B cell (primary cell): ENCODE measurements around the gene CPLX3. TPM values are rescaled to one million over a fixed set of nuclear protein-coding genes. Genes with fewer than 3 reads are reported as not detected.

Source experiments
- ATAC-seq: fragments of 200-7000 bp; cut with Tn5 transposase; one replicate; pipeline ENCODE4 v1.10.0; 2021; ENCODE audit warnings: low read depth, mild to moderate bottlenecking, moderate number of reproducible peaks, moderate library complexity
- CTCF ChIA-PET: fragments of 350-600 bp; sonication (Branson Sonifier 250); formaldehyde crosslinking; loops from one replicate; lab custom pipeline; 2021; ENCODE audit warnings: antibody characterized with exemption, inconsistent platforms; lab: Charles Lee
- POLR2A ChIA-PET: fragments of 350-600 bp; sonication (Branson Sonifier 250); formaldehyde crosslinking; loops from one replicate; lab custom pipeline; 2021; ENCODE audit warnings: antibody characterized with exemption; lab: Charles Lee
- DNase-seq: peaks from one replicate; pipeline ENCODE4 v3.0.0; 2013
- H2AFZ ChIP-seq: 2 replicates; pipeline ENCODE4 v1.6.1; 2012; ENCODE audit warnings: mild to moderate bottlenecking, low read depth, low read length; ENCODE audit not compliant: insufficient read depth, poor library complexity, severe bottlenecking
- H3K27ac ChIP-seq, 2 donors: 1 replicate in 1 of 2; 2 replicates in 1 of 2; pipeline ENCODE4 v1.5.1; 2012 to 2013; ENCODE audit warnings: low read length in 2 of 2, mild to moderate bottlenecking in 2 of 2, moderate library complexity in 1 of 2
- H3K27me3 ChIP-seq, 4 experiments: fragments of 200-600 bp in 1 of 4; sonication (generic) in 1 of 4; replicated peaks in 1 of 4; 1 replicate in 2 of 4; 2 replicates in 2 of 4; pipeline versions ENCODE4 v1.6.1 to v1.7.0; 2013 to 2016; ENCODE audit warnings: low read length in 3 of 4, mild to moderate bottlenecking in 2 of 4, mixed read lengths in 1 of 4, moderate library complexity in 1 of 4; ENCODE audit not compliant: insufficient read depth in 4 of 4, control insufficient read depth in 3 of 4; ENCODE audit errors: control extremely low read depth in 1 of 4
- H3K36me3 ChIP-seq, 2 experiments: replicated peaks in 1 of 2; 1 replicate in 1 of 2; 2 replicates in 1 of 2; pipeline versions ENCODE4 v1.6.1 to v1.7.1; 2013; ENCODE audit warnings: low read length in 1 of 2; ENCODE audit not compliant: insufficient read depth in 2 of 2, control insufficient read depth in 1 of 2; ENCODE audit errors: control extremely low read depth in 1 of 2, extremely low read depth in 1 of 2
- H3K4me1 ChIP-seq, 2 donors: fragments of 200-600 bp in 1 of 2; sonication (generic) in 1 of 2; 1 replicate in 1 of 2; 2 replicates in 1 of 2; pipeline versions ENCODE4 v1.5.1 to v1.6.1; 2013 to 2017; ENCODE audit warnings: low read length in 2 of 2; ENCODE audit not compliant: control insufficient read depth in 2 of 2, insufficient read depth in 2 of 2
- H3K4me2 ChIP-seq: replicated peaks from 2 replicates; pipeline ENCODE3; 2012; ENCODE audit warnings: mild to moderate bottlenecking, low read depth, low read length; ENCODE audit not compliant: poor library complexity, severe bottlenecking
- H3K4me3 ChIP-seq, 5 experiments: fragments of 200-600 bp in 1 of 5; sonication (generic) in 1 of 5; 1 replicate in 3 of 5; 2 replicates in 2 of 5; pipeline versions ENCODE4 v1.5.1 to v1.7.0; 2011 to 2016; ENCODE audit warnings: low read length in 4 of 5, mild to moderate bottlenecking in 4 of 5, low read depth in 2 of 5, control low read depth in 1 of 5, moderate library complexity in 1 of 5; ENCODE audit not compliant: insufficient read depth in 1 of 5; ENCODE audit errors: control extremely low read depth in 1 of 5, extremely low read depth in 1 of 5
- H3K79me2 ChIP-seq: fragments of 200-600 bp; sonication (generic); one replicate; pipeline ENCODE4 v1.6.0; 2016; ENCODE audit warnings: low read length; ENCODE audit not compliant: control insufficient read depth, insufficient read depth
- H3K9ac ChIP-seq: fragments of 200-600 bp; sonication (generic); 2 replicates; pipeline ENCODE4 v1.6.1; 2017; ENCODE audit warnings: mild to moderate bottlenecking, low read length, moderate library complexity
- H3K9me3 ChIP-seq, 3 donors: one replicate each; pipeline versions ENCODE4 v1.6.1 to v1.7.1; 2013; ENCODE audit warnings: low read length in 2 of 3; ENCODE audit not compliant: control insufficient read depth in 2 of 3, insufficient read depth in 1 of 3; ENCODE audit errors: control extremely low read depth in 1 of 3
- H4K20me1 ChIP-seq: 2 replicates; pipeline ENCODE4 v1.6.0; 2012; ENCODE audit warnings: mild to moderate bottlenecking, low read length; ENCODE audit not compliant: insufficient read depth, control insufficient read depth, poor library complexity, severe bottlenecking
- H3K27ac Mint-ChIP-seq: one replicate; pipeline ENCODE4 v1.8.0; 2021; ENCODE audit warnings: mixed read lengths
- H3K27me3 Mint-ChIP-seq: one replicate; pipeline ENCODE4 v1.8.0; 2021; ENCODE audit warnings: mixed read lengths
- H3K4me1 Mint-ChIP-seq: one replicate; pipeline ENCODE4 v1.8.0; 2021; ENCODE audit warnings: mixed read lengths
- H3K4me3 Mint-ChIP-seq: one replicate; pipeline ENCODE4 v1.8.0; 2021; ENCODE audit warnings: mixed read lengths
- H3K9me3 Mint-ChIP-seq: one replicate; pipeline ENCODE4 v1.8.0; 2022; ENCODE audit warnings: mixed read lengths; ENCODE audit not compliant: insufficient read depth
- EZH2 ChIP-seq: IDR thresholded peaks from 2 replicates; pipeline ENCODE4 v1.6.1; 2012; ENCODE audit warnings: borderline replicate concordance, low read depth, mild to moderate bottlenecking, moderate library complexity, low read length; ENCODE audit not compliant: insufficient read depth, poor library complexity, severe bottlenecking
- WGBS: methylation state at CpG from one replicate; pipeline ENCODE4 v1.1.5; 2013; ENCODE audit warnings: missing lambda C conversion rate; ENCODE audit not compliant: insufficient coverage; 5-methylcytosine and 5-hydroxymethylcytosine counted together
- intact Hi-C: fragments of 100-400 bp; cut with micrococcal nuclease; formaldehyde crosslinking; loops from one replicate; pipeline ENCODE4 v1.10.0; 2022
- polyA plus RNA-seq: library from polyadenylated mRNA; depleted of rRNA; stranded (reverse); fragments of >200 nt; gene quantifications from 2 replicates; pipeline ENCODE4 v1.2.3, GENCODE V29; 2012
- total RNA-seq, 2 donors: library from RNA; stranded (reverse); fragments of 120-200 nt in 1 of 2; gene quantifications; 1 replicate in 1 of 2; 2 replicates in 1 of 2; pipeline versions ENCODE4 v1.2.3 to v1.2.4, GENCODE V29; 2013 to 2022
- TF ChIP-seq, protein P1 (sequence below): fragments of 200-600 bp; IDR thresholded peaks from one replicate; pipeline ENCODE4 v1.8.0; 2022; ENCODE audit warnings: antibody characterized with exemption, mild to moderate bottlenecking

CPLX3 gene
- total and polyA plus RNA-seq, 2 donors (not counting 1 experiment from before 2014, with no cell fraction given) = 0.60 TPM; not detected in 1

GRCh38 chr15:74843445-74843828 lies 17.0 kb downstream of the CPLX3 start:
- Histone ChIP-seq H2AFZ (peak overlapping the region; percentile 48), H3K27ac (peak overlapping the region; percentile 78 to 81), H3K4me3 (peak overlapping the region in 4 of 5 experiments; percentile 47 to 88 (median 60)), H3K4me1 (peaks cover 26 to 40% of the 10 kb centered on the region in 2 donors), H3K9me3 (no peaks in the 10 kb centered on the region), H3K9ac (peak overlapping the region; percentile 39), H4K20me1 (no peaks in the 10 kb centered on the region), H3K4me2 (peak overlapping the region; percentile 88), H3K27me3 (no peaks in the 10 kb centered on the region), H3K79me2 (peaks cover 7% of the 10 kb centered on the region), H3K36me3 (peaks cover 0 to 26% of the 10 kb centered on the region in 2 experiments)
- no peaks in the 10 kb centered on the region for H3K9me3 Mint-ChIP-seq
- TF ChIP-seq, protein P1, sequence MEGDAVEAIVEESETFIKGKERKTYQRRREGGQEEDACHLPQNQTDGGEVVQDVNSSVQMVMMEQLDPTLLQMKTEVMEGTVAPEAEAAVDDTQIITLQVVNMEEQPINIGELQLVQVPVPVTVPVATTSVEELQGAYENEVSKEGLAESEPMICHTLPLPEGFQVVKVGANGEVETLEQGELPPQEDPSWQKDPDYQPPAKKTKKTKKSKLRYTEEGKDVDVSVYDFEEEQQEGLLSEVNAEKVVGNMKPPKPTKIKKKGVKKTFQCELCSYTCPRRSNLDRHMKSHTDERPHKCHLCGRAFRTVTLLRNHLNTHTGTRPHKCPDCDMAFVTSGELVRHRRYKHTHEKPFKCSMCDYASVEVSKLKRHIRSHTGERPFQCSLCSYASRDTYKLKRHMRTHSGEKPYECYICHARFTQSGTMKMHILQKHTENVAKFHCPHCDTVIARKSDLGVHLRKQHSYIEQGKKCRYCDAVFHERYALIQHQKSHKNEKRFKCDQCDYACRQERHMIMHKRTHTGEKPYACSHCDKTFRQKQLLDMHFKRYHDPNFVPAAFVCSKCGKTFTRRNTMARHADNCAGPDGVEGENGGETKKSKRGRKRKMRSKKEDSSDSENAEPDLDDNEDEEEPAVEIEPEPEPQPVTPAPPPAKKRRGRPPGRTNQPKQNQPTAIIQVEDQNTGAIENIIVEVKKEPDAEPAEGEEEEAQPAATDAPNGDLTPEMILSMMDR = no peak
- TF ChIP-seq EZH2 = no peak
- H3K4me3 Mint-ChIP-seq = peak overlapping the region; percentile 87
- H3K4me1 Mint-ChIP-seq = peaks cover 43% of the 10 kb centered on the region
- intact Hi-C loops = loop anchor here (1.0 to 5.0 kb wide), 8 partner anchors 30 to 229 kb away; partner anchors contain the start of genes FAM219B and SCAMP2
- no peak for ATAC-seq
- peak overlapping the region; percentile 92 for H3K27ac Mint-ChIP-seq
- ChIA-PET POLR2A (interaction anchor here (0.7 to 1.8 kb wide), 3 partner anchors 44 to 95 kb away, joined by 3 to 4 read pairs (median 4); no protein-coding TSS in a partner anchor), CTCF (interaction anchor here (0.5 to 10.2 kb wide), 12 partner anchors 10 to 209 kb away, joined by 3 to 98 read pairs (median 7); partner anchors contain the start of gene MPI)
- DNase-seq = no peak
- H3K27me3 Mint-ChIP-seq = no peaks in the 10 kb centered on the region
- WGBS = 7% methylated on average over 13 of the region's 18 CpGs

- CTCF ChIA-PET = interaction anchor here (1.1 to 10.2 kb wide), 12 partner anchors 10 to 209 kb away, joined by 3 to 98 read pairs (median 7); partner anchors contain the start of gene MPI
- H3K4me3 ChIP-seq = peak overlapping the region in 1 of 5 experiments; percentile 54
Observed at GRCh38 chr15:74843891-74844299, 17.5 kb downstream of the CPLX3 start.

More at GRCh38 chr15:74843891-74844299, 17.5 kb downstream of the CPLX3 start:
- Histone ChIP-seq H3K27me3 (no peaks in the 10 kb centered on the region), H3K9me3 (no peaks in the 10 kb centered on the region), H3K4me2 (peak overlapping the region; percentile 88), H3K27ac (peak overlapping the region; percentile 78 to 81), H4K20me1 (no peaks in the 10 kb centered on the region), H2AFZ (peak overlapping the region; percentile 48), H3K36me3 (peaks cover 0 to 28% of the 10 kb centered on the region in 2 experiments), H3K9ac (peak overlapping the region; percentile 39), H3K79me2 (peaks cover 7% of the 10 kb centered on the region), H3K4me1 (peaks cover 26 to 40% of the 10 kb centered on the region in 2 donors)
- POLR2A ChIA-PET = interaction anchor here (0.7 to 1.5 kb wide), 3 partner anchors 44 to 505 kb away, joined by 3 to 5 read pairs (median 4); no protein-coding TSS in a partner anchor
- Mint-ChIP-seq H3K27me3 (no peaks in the 10 kb centered on the region), H3K4me3 (peak overlapping the region; percentile 87), H3K27ac (peak overlapping the region; percentile 92), H3K9me3 (no peaks in the 10 kb centered on the region), H3K4me1 (peaks cover 43% of the 10 kb centered on the region)
- TF ChIP-seq, protein P1 = no peak
- TF ChIP-seq EZH2 = no peak
- no peak for ATAC-seq
- intact Hi-C loops = loop anchor here (1.0 to 5.0 kb wide), 8 partner anchors 29 to 230 kb away; partner anchors contain the start of genes FAM219B and SCAMP2
- WGBS = 87% methylated on average over 3 of the region's 12 CpGs
- no peak for DNase-seq
